Stomach (tissue), 4 donors: Measurements from ENCODE around the gene PHYHD1.

ENCODE experiments used
- EP300 ChIP-seq: sonication (generic); formaldehyde crosslinking; IDR thresholded peaks from one replicate; pipeline ENCODE4 v1.6.1; 2017; ENCODE audit warnings: antibody characterized with exemption
- POLR2A ChIP-seq, 4 donors: fragments of 450-650 bp; IDR thresholded peaks; one replicate each; pipeline ENCODE4 v1.6.1; 2016; ENCODE audit warnings: antibody characterized with exemption in 4 of 4, control low read depth in 2 of 4, mild to moderate bottlenecking in 1 of 4, moderate library complexity in 1 of 4
- POLR2AphosphoS5 ChIP-seq, 3 donors: sonication (generic); formaldehyde crosslinking; IDR thresholded peaks; one replicate each; pipeline ENCODE4 v1.6.1; 2016; ENCODE audit warnings: antibody characterized with exemption in 3 of 3
- TF ChIP-seq, protein P1 (sequence below), 7 experiments: fragments of 450-650 bp in 4 of 7; fragments of 200-600 bp in 3 of 7; sonication (generic) in 3 of 7; IDR thresholded peaks; one replicate each; pipeline ENCODE4 v1.5.1; 2016 to 2019; ENCODE audit warnings: antibody characterized with exemption in 7 of 7, control low read depth in 2 of 7, mild to moderate bottlenecking in 1 of 7

DNA sequence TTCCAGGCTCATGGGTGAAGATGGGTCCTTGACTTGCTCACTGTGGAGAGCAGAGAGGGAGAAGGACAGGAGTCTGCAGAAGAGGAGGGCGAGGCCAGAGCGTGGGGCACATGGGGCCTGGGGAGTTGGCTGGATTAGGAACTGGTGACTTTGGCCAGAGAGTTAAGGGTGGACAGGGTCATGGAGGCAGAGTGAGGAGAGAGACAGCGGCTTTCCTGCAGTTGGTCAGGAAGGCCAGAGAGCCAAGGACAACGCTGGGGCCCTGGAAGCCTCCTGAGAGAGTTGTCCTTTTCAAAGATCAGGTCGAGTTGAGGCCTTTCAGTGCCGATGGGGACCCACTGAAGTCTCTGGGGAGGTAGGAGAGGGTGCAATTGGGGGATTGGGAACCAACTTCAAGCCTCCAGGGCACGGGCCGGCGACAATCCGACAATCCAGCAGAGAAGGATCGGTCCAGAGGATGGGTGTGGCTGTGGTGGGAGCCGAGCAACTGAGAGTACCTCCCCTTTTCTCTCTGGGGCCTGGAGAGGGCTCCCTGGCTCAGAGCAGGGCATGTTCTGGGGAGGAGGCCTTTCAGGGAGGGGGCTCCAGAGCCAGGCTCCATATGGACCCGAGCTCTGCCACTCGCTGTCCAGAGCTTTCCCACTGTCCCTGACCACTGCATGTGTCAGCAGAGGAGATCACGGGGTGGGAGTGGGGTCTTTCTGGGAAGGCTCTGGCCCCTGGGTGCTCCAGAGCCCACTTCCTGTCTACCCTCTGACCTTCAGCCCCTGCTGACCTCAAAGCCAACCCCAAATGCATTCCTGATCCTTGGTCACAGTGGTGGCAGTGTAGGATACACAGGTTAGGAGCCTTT, 7.5 kb upstream of the PHYHD1 start:
- TF ChIP-seq, protein P1, sequence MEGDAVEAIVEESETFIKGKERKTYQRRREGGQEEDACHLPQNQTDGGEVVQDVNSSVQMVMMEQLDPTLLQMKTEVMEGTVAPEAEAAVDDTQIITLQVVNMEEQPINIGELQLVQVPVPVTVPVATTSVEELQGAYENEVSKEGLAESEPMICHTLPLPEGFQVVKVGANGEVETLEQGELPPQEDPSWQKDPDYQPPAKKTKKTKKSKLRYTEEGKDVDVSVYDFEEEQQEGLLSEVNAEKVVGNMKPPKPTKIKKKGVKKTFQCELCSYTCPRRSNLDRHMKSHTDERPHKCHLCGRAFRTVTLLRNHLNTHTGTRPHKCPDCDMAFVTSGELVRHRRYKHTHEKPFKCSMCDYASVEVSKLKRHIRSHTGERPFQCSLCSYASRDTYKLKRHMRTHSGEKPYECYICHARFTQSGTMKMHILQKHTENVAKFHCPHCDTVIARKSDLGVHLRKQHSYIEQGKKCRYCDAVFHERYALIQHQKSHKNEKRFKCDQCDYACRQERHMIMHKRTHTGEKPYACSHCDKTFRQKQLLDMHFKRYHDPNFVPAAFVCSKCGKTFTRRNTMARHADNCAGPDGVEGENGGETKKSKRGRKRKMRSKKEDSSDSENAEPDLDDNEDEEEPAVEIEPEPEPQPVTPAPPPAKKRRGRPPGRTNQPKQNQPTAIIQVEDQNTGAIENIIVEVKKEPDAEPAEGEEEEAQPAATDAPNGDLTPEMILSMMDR (IDR thresholded peaks at IDR 0.05), result no peak
- TF ChIP-seq EP300 (no peak), POLR2AphosphoS5 (IDR thresholded peaks at IDR 0.05) (no peak), POLR2A (IDR thresholded peaks at IDR 0.05) (no peak)
